HepG2 (cell line): Measurements from ENCODE around the gene VPS11. TPM values are rescaled to one million over a fixed set of nuclear protein-coding genes. Genes with fewer than 3 reads are reported as not detected.

ENCODE experiments used
- BORCS8-MEF2B ChIP-seq: sonication (generic); formaldehyde crosslinking; IDR thresholded peaks from 2 replicates; pipeline ENCODE4 v1.8.0; 2022; ENCODE audit warnings: mild to moderate bottlenecking, missing genetic modification reagents
- CEBPZ ChIP-seq: IDR thresholded peaks from 2 replicates; pipeline ENCODE4 v1.6.1; 2012; ENCODE audit warnings: low read length, improper control_type of control experiment
- ELF3 ChIP-seq: IDR thresholded peaks from 2 replicates; pipeline ENCODE4 v1.6.1; 2016; ENCODE audit warnings: missing genetic modification reagents, missing compliant biosample characterization
- HOXA5 ChIP-seq: sonication (generic); formaldehyde crosslinking; IDR thresholded peaks from 2 replicates; pipeline ENCODE4 v1.4.0; 2020; ENCODE audit warnings: missing genetic modification reagents
- KDM5B ChIP-seq: sonication (generic); formaldehyde crosslinking; IDR thresholded peaks from 2 replicates; pipeline ENCODE4 v1.4.0; 2020; ENCODE audit warnings: missing genetic modification reagents, mild to moderate bottlenecking, borderline replicate concordance
- MAFF ChIP-seq: IDR thresholded peaks from 2 replicates; pipeline ENCODE4 v1.6.1; 2011; ENCODE audit warnings: low read depth, low read length, improper control_type of control experiment
- MEF2D ChIP-seq: sonication (generic); formaldehyde crosslinking; IDR thresholded peaks from 2 replicates; pipeline ENCODE4 v1.5.1; 2020; ENCODE audit warnings: mild to moderate bottlenecking, missing genetic modification reagents
- PRPF4 ChIP-seq: fragments of 200-400 bp; formaldehyde crosslinking; IDR thresholded peaks from 2 replicates; pipeline ENCODE4 v1.6.1; 2016; ENCODE audit warnings: low read length, low read depth; ENCODE audit not compliant: poor library complexity, severe bottlenecking
- TFE3 ChIP-seq: IDR thresholded peaks from 2 replicates; pipeline ENCODE4 v1.6.1; 2016
- ZNF605 ChIP-seq: sonication (generic); formaldehyde crosslinking; IDR thresholded peaks from 2 replicates; pipeline ENCODE4 v1.8.0; 2022; ENCODE audit warnings: mild to moderate bottlenecking, missing genetic modification reagents
- polyA plus RNA-seq, 8 experiments: library from polyadenylated mRNA; depleted of rRNA in 3 of 8; stranded (reverse) in 7 of 8; unstranded in 1 of 8; fragments of >200 nt; fragmentation: Illumina TruSeq in 4 of 8; extraction: Trizol in 4 of 8; gene quantifications; 2 replicates each; pipeline versions ENCODE4 v1.2.1 to v1.2.3, GENCODE V29; 2011 to 2016; ENCODE audit warnings: low read depth in 4 of 8, missing spikeins in 1 of 8, mixed read lengths in 1 of 8; ENCODE audit not compliant: insufficient read depth in 1 of 8
- total RNA-seq, 5 experiments: library from RNA; depleted of rRNA; stranded (reverse); fragments of >200 nt; fragmentation: Illumina TruSeq; extraction: Trizol; gene quantifications; 2 replicates each; pipeline ENCODE4 v1.2.3, GENCODE V29; 2016; ENCODE audit warnings: low read depth in 1 of 5
- TF ChIP-seq, protein P1 (sequence below): IDR thresholded peaks from 2 replicates; pipeline ENCODE4 v1.6.1; 2018; ENCODE audit warnings: missing genetic modification reagents
- TF ChIP-seq, protein P2 (sequence below): sonication (generic); formaldehyde crosslinking; IDR thresholded peaks from 2 replicates; pipeline ENCODE4 v1.8.1; 2022; ENCODE audit warnings: mild to moderate bottlenecking, missing genetic modification reagents
- TF ChIP-seq, protein P3 (sequence below): sonication (generic); formaldehyde crosslinking; IDR thresholded peaks from 2 replicates; pipeline ENCODE4 v1.4.0; 2020; ENCODE audit warnings: mild to moderate bottlenecking, missing genetic modification reagents, borderline replicate concordance
- TF ChIP-seq, protein P4 (sequence below): sonication (generic); formaldehyde crosslinking; IDR thresholded peaks from 2 replicates; pipeline ENCODE4 v1.5.0; 2020; ENCODE audit warnings: mild to moderate bottlenecking, low read depth, missing genetic modification reagents, borderline replicate concordance
- TF ChIP-seq, protein P5 (sequence below): sonication (generic); formaldehyde crosslinking; IDR thresholded peaks from 2 replicates; pipeline ENCODE4 v1.8.0; 2022; ENCODE audit warnings: mild to moderate bottlenecking, missing genetic modification reagents, moderate library complexity

Gene VPS11
- total and polyA plus RNA-seq, 2 of the 13 experiments (the other 11 are each of a cell fraction or from before 2014, with no cell fraction given): 13.7 to 21.6 TPM

- TF ChIP-seq BORCS8-MEF2B (CRISPR knock-in tag) (peak; percentile 37), ELF3 (CRISPR knock-in tag) (peak; percentile 85), KDM5B (peak; percentile 85; the same call in 1 of the 2 replicates), ZNF605 (CRISPR knock-in tag) (peak; percentile 83), MEF2D (CRISPR knock-in tag) (peak; percentile 77), PRPF4 (no peak), MAFF (no peak), CEBPZ (no peak), HOXA5 (CRISPR knock-in tag) (peak; percentile 83; the same call in 1 of the 2 replicates), TFE3 (CRISPR knock-in tag) (no peak; the same call in 1 of the 2 replicates)
- TF ChIP-seq, protein P1, sequence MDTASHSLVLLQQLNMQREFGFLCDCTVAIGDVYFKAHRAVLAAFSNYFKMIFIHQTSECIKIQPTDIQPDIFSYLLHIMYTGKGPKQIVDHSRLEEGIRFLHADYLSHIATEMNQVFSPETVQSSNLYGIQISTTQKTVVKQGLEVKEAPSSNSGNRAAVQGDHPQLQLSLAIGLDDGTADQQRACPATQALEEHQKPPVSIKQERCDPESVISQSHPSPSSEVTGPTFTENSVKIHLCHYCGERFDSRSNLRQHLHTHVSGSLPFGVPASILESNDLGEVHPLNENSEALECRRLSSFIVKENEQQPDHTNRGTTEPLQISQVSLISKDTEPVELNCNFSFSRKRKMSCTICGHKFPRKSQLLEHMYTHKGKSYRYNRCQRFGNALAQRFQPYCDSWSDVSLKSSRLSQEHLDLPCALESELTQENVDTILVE (CRISPR knock-in tag): no peak; the same call in 1 of the 2 replicates
- TF ChIP-seq, protein P2, sequence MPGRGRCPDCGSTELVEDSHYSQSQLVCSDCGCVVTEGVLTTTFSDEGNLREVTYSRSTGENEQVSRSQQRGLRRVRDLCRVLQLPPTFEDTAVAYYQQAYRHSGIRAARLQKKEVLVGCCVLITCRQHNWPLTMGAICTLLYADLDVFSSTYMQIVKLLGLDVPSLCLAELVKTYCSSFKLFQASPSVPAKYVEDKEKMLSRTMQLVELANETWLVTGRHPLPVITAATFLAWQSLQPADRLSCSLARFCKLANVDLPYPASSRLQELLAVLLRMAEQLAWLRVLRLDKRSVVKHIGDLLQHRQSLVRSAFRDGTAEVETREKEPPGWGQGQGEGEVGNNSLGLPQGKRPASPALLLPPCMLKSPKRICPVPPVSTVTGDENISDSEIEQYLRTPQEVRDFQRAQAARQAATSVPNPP (CRISPR knock-in tag): no peak
- TF ChIP-seq, protein P3, sequence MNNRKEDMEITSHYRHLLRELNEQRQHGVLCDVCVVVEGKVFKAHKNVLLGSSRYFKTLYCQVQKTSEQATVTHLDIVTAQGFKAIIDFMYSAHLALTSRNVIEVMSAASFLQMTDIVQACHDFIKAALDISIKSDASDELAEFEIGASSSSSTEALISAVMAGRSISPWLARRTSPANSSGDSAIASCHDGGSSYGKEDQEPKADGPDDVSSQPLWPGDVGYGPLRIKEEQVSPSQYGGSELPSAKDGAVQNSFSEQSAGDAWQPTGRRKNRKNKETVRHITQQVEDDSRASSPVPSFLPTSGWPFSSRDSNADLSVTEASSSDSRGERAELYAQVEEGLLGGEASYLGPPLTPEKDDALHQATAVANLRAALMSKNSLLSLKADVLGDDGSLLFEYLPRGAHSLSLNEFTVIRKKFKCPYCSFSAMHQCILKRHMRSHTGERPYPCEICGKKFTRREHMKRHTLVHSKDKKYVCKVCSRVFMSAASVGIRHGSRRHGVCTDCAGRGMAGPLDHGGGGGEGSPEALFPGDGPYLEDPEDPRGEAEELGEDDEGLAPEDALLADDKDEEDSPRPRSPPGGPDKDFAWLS (CRISPR knock-in tag): no peak
- TF ChIP-seq, protein P4, sequence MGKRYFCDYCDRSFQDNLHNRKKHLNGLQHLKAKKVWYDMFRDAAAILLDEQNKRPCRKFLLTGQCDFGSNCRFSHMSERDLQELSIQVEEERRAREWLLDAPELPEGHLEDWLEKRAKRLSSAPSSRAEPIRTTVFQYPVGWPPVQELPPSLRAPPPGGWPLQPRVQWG (CRISPR knock-in tag): no peak
- TF ChIP-seq, protein P5, sequence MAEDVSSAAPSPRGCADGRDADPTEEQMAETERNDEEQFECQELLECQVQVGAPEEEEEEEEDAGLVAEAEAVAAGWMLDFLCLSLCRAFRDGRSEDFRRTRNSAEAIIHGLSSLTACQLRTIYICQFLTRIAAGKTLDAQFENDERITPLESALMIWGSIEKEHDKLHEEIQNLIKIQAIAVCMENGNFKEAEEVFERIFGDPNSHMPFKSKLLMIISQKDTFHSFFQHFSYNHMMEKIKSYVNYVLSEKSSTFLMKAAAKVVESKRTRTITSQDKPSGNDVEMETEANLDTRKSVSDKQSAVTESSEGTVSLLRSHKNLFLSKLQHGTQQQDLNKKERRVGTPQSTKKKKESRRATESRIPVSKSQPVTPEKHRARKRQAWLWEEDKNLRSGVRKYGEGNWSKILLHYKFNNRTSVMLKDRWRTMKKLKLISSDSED (CRISPR knock-in tag): no peak
Observed at GRCh38 chr11:119018074-119018938, 49.3 kb upstream of the VPS11 start, which contains the start of the genes RPS25 and TRAPPC4 (continued).
